NT2/D1 (cell line): ENCODE results near the gene ADH4.

Experiments
- YY1 ChIP-seq: IDR thresholded peaks from 2 replicates; pipeline ENCODE4 v1.6.1; 2011; ENCODE audit not compliant: insufficient read length, insufficient read depth
- ZNF274 ChIP-seq: IDR thresholded peaks from 2 replicates; pipeline ENCODE4 v1.6.1; 2011; ENCODE audit warnings: mild to moderate bottlenecking, low read depth, low read length

- TF ChIP-seq YY1 (no peak), ZNF274 (no peak)
Observed at GRCh38 chr4:99161373-99162099, 17.4 kb upstream of the ADH4 start.
